Measurements from ENCODE around the gene TBCD.
"Not testable (repeated sequence)": the region's sequence is repeated elsewhere in the genome, so short reads cannot be mapped to it uniquely, and the experiment has no call there.

The TBCD gene

GRCh38 chr17:82942166-82943130 is 190.6 kb downstream of the TBCD start:
- no peak for DNase-seq

GRCh38 chr17:82943339-82943738 is 191.5 kb downstream of the TBCD start:
- DNase-seq: no peak

GRCh38 chr17:82943751-82944150 is 191.9 kb downstream of the TBCD start:
- no peak for DNase-seq

GRCh38 chr17:82944990-82945389 is 193.1 kb downstream of the TBCD start:
- no peak for DNase-seq

GRCh38 chr17:82946081-82946480 is 194.2 kb downstream of the TBCD start:
- DNase-seq: no peak

- no peak for DNase-seq
Observed at GRCh38 chr17:82947051-82947991, 195.5 kb downstream of the TBCD start.

- DNase-seq: no peak
Observed at GRCh38 chr17:82948081-82948511, 196.2 kb downstream of the TBCD start.

GRCh38 chr17:82948957-82949356 is 197.1 kb downstream of the TBCD start:
- no peak for DNase-seq

GRCh38 chr17:82949361-82949760 is 197.5 kb downstream of the TBCD start:
- no peak for DNase-seq

- no peak for DNase-seq
Observed at GRCh38 chr17:82949984-82950383, 198.1 kb downstream of the TBCD start.

GRCh38 chr17:82950525-82951102 is 198.7 kb downstream of the TBCD start:
- no peak for DNase-seq

GRCh38 chr17:82952019-82952418 is 200.2 kb downstream of the TBCD start:
- DNase-seq: no peak

GRCh38 chr17:82955106-82955505 is 203.2 kb downstream of the TBCD start:
- not testable (repeated sequence) for DNase-seq

GRCh38 chr17:82955627-82956026 is 203.8 kb downstream of the TBCD start:
- not testable (repeated sequence) for DNase-seq

GRCh38 chr17:82956146-82956725 is 204.4 kb downstream of the TBCD start:
- DNase-seq: no peak

- no peak for DNase-seq
Observed at GRCh38 chr17:82956726-82957468, 205.0 kb downstream of the TBCD start.

GRCh38 chr17:82957469-82957795 is 205.6 kb downstream of the TBCD start:
- no peak for DNase-seq

- no peak for DNase-seq
Observed at GRCh38 chr17:82957961-82958561, 206.2 kb downstream of the TBCD start.

GRCh38 chr17:82959242-82959930 is 207.5 kb downstream of the TBCD start:
- no peak for DNase-seq

GRCh38 chr17:82959990-82960418 is 208.1 kb downstream of the TBCD start:
- no peak for DNase-seq

All from midbrain (tissue), 1 donor.